ENCODE data around the gene POLD4. TPM values are rescaled to one million over a fixed set of nuclear protein-coding genes. Genes with fewer than 3 reads are reported as not detected.

POLD4 gene
- total and polyA plus RNA-seq, 7 donors: 48.5 to 748 (median 78.9) TPM

GRCh38 chr11:67376873-67377808 lies 23.8 kb upstream of the POLD4 start:
- peaks cover 0 to 33% (median 26%) of the 10 kb centered on the region in 4 donors for H3K4me1 ChIP-seq
- DNase-seq: no peak
- H3K4me3 ChIP-seq: no peak overlapping the region
- WGBS, 2 donors: 82 to 88% methylated on average over 6 of the region's 6 CpGs
- TF ChIP-seq CTCF (IDR thresholded peaks at IDR 0.05) (no peak), EP300 (IDR thresholded peaks at IDR 0.05) (no peak), POLR2A (IDR thresholded peaks at IDR 0.05) (no peak), POLR2AphosphoS5 (IDR thresholded peaks at IDR 0.05) (no peak)
- no peaks in the 10 kb centered on the region for H3K27me3 ChIP-seq
- no peak overlapping the region for H3K27ac ChIP-seq
- intact Hi-C loops (cut with DNase I): no loop called here
- H3K36me3 ChIP-seq: no peaks in the 10 kb centered on the region
- no peaks in the 10 kb centered on the region for H3K9me3 ChIP-seq

- Histone ChIP-seq H3K36me3 (no peaks in the 10 kb centered on the region), H3K9me3 (no peaks in the 10 kb centered on the region), H3K4me3 (no peak overlapping the region), H3K27ac (no peak overlapping the region), H3K4me1 (peaks cover 0 to 42% (median 34%) of the 10 kb centered on the region in 4 donors), H3K27me3 (no peaks in the 10 kb centered on the region)
- no peak for DNase-seq
- intact Hi-C loops (cut with DNase I): no loop called here
- 88 to 90% methylated on average over 7 of the region's 7 CpGs for WGBS, 2 donors
- TF ChIP-seq CTCF (IDR thresholded peaks at IDR 0.05): no peak
- TF ChIP-seq POLR2AphosphoS5 (IDR thresholded peaks at IDR 0.05): no peak
- no peak for TF ChIP-seq EP300 (IDR thresholded peaks at IDR 0.05)
- no peak for TF ChIP-seq POLR2A (IDR thresholded peaks at IDR 0.05)
Observed at GRCh38 chr11:67376063-67376820, 22.9 kb upstream of the POLD4 start.

GRCh38 chr11:67375320-67376055 lies 22.1 kb upstream of the POLD4 start:
- 67 to 82% methylated on average over 15 of the region's 15 CpGs for WGBS, 2 donors
- no peaks in the 10 kb centered on the region for H3K36me3 ChIP-seq
- H3K9me3 ChIP-seq: no peaks in the 10 kb centered on the region
- no peak for DNase-seq
- intact Hi-C loops (cut with DNase I): no loop called here
- no peak overlapping the region for H3K4me3 ChIP-seq
- no peak for TF ChIP-seq EP300 (IDR thresholded peaks at IDR 0.05)
- no peak for TF ChIP-seq CTCF (IDR thresholded peaks at IDR 0.05)
- no peak for TF ChIP-seq POLR2AphosphoS5 (IDR thresholded peaks at IDR 0.05)
- TF ChIP-seq POLR2A (IDR thresholded peaks at IDR 0.05): no peak
- H3K27me3 ChIP-seq: no peaks in the 10 kb centered on the region
- peak overlapping the region in 3 of 4 donors; percentile 85 to 100 (median 92) for H3K27ac ChIP-seq
- peaks cover 0 to 50% (median 42%) of the 10 kb centered on the region in 4 donors for H3K4me1 ChIP-seq

- WGBS, 2 donors: 29 to 32% methylated on average over 9 of the region's 9 CpGs
- H3K9me3 ChIP-seq: no peaks in the 10 kb centered on the region
- intact Hi-C loops (cut with DNase I): loop anchor here (1.0 kb wide), 1 partner anchor 21 kb away; the partner anchor contains the start of gene POLD4
- no peaks in the 10 kb centered on the region for H3K36me3 ChIP-seq
- no peak for TF ChIP-seq EP300 (IDR thresholded peaks at IDR 0.05)
- H3K27ac ChIP-seq: peak overlapping the region; percentile 85 to 100 (median 92)
- peaks cover 0 to 57% (median 49%) of the 10 kb centered on the region in 4 donors for H3K4me1 ChIP-seq
- H3K27me3 ChIP-seq: no peaks in the 10 kb centered on the region
- peak overlapping the region in 1 of 4 donors; percentile 69 for H3K4me3 ChIP-seq
- no peak for DNase-seq
Observed at GRCh38 chr11:67374571-67375281, 21.4 kb upstream of the POLD4 start.
